LoVo (cell line): Measurements from ENCODE around the gene ZRANB1.

Source experiments
- DNase-seq: peaks from one replicate; pipeline ENCODE4 v3.0.0-alpha.2; 2016; ENCODE audit warnings: low spot score

The ZRANB1 gene

DNA sequence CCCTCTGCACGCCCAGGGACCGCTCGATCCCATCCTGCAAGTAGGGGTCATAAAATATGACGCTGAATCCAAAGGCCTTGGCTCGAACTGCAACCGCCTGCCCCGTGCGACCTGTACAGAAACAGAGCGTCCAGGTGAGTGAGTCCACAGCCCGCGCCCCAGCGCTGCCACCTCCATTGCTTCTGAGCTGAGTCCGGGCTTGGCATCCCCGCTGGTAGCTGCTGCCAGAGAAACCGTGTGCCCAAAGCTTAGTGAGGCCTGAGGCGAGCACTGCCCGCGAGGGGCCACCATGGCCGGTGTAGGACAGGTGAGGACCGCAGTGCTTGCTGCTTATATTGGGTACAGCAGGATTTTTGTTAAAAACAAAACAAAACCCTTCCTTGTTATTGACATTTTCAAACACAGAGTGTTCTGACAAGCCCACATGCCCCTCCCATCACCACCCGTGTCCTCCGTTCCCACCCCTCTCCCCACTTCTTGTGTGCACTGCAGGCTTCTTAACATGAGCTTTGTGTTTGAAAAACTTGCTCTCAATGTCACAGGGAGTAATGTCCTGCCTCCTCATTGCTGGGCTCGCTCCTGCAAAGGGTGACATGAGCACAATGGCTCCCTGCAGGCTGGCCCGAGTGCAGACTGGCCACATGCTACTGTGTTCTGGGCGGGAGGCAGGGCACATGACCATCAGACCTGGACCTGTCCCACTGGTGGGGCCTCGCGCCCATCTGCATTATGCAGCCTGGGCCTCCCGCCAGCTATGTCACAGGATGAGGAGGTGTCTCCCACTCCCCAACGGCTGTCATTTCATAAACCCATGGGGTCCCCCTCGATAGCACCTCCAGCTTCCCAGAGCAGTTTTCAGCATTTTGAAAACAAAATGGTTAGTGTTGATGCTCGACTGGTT lies 52.9 kb downstream of the ZRANB1 start:
- DNase-seq: no peak

DNA sequence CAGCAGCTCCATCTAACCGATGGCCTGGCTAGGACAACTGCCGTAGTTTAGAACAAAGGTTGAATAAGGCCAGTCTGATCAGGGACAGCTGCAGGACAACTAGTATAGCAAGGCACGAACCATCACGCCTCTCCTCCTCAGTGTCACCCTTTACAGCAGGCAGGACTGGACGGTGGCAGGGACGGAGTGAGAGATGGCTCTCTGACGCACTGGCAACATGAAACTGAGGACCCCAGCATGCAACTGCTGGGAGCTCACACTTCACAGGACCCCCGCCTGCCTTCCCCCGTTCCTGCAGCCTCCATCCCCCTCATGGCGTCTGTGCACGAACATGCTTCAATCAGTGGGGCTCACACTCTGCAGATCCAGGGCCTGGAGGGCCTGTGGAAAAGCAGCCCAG lies 53.7 kb downstream of the ZRANB1 start:
- no peak for DNase-seq

GRCh38 chr10:124996127-124996853 lies 54.4 kb downstream of the ZRANB1 start:
- no peak for DNase-seq

DNA sequence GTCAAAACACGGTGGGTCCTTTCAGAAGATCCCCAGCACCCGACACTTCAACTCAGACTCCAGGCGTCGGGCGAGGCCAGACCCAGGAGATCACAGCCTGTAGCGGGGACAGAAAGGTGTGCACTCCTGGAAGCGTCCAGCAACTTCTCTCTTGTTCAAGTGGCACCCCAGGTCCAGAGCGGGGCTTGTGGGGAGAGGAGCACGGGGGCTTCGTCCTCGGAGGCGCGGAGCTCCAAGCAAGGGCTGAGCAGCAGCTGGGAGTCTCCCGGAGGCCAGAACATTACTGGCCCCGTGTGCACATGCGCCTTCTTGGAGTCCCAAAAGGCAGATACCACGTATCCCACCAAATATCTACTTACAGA lies 54.9 kb downstream of the ZRANB1 start:
- no peak for DNase-seq

GRCh38 chr10:124997306-124997705 lies 55.4 kb downstream of the ZRANB1 start:
- DNase-seq: no peak

- no peak for DNase-seq
Measured at GRCh38 chr10:124997771-124998623, 56.1 kb downstream of the ZRANB1 start.

GRCh38 chr10:124998624-124999291 lies 56.8 kb downstream of the ZRANB1 start:
- DNase-seq: no peak

GRCh38 chr10:124999433-125000365 lies 57.8 kb downstream of the ZRANB1 start:
- DNase-seq: no peak

DNA sequence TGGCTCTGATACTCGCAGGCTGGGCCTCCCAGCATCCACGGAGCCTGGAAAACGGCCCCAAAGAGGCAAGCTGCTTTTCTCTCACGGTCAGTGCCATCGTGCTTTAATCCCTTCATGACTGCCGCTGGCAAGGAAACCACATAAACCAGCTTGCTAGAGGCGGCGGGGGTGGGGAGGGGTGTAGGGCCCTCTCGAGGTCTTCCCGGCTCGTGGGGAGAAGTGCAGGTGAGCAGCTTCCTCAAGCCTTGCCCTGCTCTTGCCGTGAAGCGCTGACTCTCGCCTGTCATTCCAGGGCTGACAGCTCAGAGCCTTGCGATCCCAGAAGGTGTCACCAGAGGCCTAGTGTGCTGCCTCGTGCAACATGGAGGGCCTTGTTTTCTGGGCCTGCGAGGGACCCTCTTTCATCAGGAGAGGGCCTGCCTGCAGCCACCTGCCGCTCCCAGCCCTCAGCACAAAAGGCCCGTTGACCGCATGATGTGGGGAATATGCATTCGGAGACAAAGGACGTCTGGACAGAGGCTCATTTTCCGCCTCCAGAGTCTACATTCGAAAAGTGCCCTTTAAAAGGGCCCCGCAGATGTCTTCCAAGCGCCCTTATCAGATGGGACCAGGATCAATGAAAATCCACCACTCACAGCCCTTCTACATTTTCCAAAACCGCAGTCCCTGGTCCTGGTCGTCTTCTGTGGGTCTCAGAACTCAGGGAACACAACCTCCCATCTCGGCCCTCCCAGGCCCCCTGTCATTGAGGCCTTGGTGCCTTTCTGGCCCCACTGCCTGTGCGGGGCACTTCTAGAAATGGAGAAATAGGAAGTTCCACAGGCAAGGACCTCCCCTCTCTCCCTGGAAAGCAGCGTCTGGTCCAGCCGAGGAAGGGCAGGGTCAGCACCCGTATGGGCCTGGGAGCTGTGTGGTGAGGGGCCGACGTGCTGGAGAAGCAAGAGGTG lies 58.7 kb downstream of the ZRANB1 start:
- DNase-seq: no peak

DNA sequence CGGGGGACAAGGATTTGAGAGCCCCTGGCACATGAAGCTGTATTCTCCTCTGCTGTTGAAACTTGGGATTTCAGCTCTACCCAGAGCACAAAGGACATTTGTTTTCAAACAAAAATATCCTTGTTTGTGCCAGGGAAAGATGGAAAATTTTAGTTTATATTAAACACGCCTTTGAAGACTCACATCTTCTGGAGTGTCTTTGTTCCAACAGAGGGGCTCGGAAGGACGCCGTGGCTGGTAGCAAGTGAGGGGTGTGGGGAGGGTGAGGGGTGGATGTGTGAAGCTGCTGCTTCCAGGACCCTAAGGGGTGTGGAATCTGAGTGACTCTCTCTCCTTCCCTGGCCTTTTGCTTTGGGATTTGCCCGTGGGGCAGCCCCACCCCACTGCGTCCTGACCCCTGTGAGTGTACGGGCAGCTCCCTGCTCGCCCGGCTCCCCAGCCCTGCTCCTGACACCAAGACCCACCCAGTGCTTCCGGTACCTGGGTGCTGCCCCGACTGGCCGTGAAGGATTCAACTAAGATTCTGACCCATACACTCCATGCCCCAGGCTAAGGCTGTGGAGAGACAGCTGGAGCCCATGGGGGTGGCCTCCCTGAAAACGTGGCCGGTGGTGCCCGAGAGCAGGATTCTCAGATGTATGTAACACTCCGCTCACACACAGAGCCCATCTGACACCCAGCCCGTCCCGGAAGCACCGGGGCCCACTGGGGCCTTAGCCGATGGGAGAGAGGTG lies 59.6 kb downstream of the ZRANB1 start:
- no peak for DNase-seq

- DNase-seq: no peak
Measured at GRCh38 chr10:125002047-125002422, 60.1 kb downstream of the ZRANB1 start.

GRCh38 chr10:125002423-125003145 lies 60.7 kb downstream of the ZRANB1 start:
- DNase-seq: no peak

GRCh38 chr10:125003146-125003900 lies 61.4 kb downstream of the ZRANB1 start:
- no peak for DNase-seq

GRCh38 chr10:125003901-125004467 lies 62.1 kb downstream of the ZRANB1 start:
- DNase-seq: no peak

DNA sequence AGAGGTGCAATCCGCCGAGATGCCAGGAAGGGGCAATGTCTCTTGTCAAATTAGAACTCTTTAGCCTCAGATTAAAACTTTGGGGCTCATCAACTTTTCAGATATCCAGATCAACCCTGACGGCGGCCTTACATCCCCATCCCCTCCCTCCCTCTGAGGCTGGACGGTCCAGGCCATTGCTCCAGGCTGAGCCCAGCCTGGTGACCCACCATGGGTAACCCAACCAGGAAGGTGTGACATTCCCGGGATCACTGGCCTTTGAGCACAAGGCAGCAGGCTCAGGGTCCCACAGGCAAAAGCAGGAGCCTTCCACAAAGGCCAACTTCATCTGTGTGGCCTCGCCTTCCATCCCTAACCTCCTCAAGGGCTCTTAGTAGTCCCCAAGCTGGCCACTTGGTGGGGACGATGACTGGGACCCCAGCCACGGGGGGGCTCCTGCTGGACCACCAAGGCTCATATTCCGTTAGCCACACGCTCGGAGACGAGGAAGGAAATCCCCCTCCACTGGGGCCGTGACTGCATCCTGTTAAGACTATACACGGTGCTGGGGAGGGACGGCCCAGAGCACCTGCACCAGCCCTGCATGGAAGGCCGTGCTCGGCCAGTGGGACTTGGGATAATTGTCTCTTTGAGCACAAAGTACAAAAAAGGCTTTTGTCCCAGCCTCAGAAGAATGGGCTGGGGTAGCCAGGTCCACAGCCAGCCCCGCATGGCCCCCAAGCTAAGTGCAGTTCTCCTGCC lies 62.8 kb downstream of the ZRANB1 start:
- DNase-seq: no peak
